ENCODE measurements around the gene TBCK. TPM values are rescaled to one million over a fixed set of nuclear protein-coding genes. Genes with fewer than 3 reads are reported as not detected.
A peak's percentile ranks its signal among the peaks of the same experiment; 100 is the strongest.

Gene TBCK
- total and polyA plus RNA-seq, 2 experiments from 2014 or later: 34.1 to 36.9 TPM

GRCh38 chr4:106034220-106034619, 281.8 kb downstream of the TBCK start:
- DNase-seq (ENCODE audit: low read depth in 1 of 2, low spot score in 1 of 2): peak; percentile 26 to 50
- TF ChIP-seq CTCF (IDR thresholded peaks at IDR 0.05; ENCODE audit: low read depth, low read length): no peak
- no peaks in the 10 kb centered on the region for H3K36me3 ChIP-seq
- peaks cover 31% of the 10 kb centered on the region for H3K4me1 ChIP-seq (ENCODE audit: low read depth)
- peak overlapping the region; percentile 53 for H3K27ac ChIP-seq
- H3K4me3 ChIP-seq: no peak overlapping the region
- no peaks in the 10 kb centered on the region for H3K9me3 ChIP-seq (ENCODE audit: low read depth)
- no peaks in the 10 kb centered on the region for H3K27me3 ChIP-seq

- Histone ChIP-seq H3K36me3 (no peaks in the 10 kb centered on the region), H3K4me3 (no peak overlapping the region), H3K4me1 (ENCODE audit: low read depth) (peaks cover 31% of the 10 kb centered on the region), H3K9me3 (ENCODE audit: low read depth) (no peaks in the 10 kb centered on the region), H3K27ac (no peak overlapping the region), H3K27me3 (no peaks in the 10 kb centered on the region)
- no peak for DNase-seq (ENCODE audit: low read depth in 1 of 2, low spot score in 1 of 2)
- TF ChIP-seq CTCF (IDR thresholded peaks at IDR 0.05; ENCODE audit: low read depth, low read length): no peak
Measured at GRCh38 chr4:106033469-106033868, 282.5 kb downstream of the TBCK start.

GRCh38 chr4:106032851-106033286, 283.1 kb downstream of the TBCK start:
- H3K27ac ChIP-seq: no peak overlapping the region
- H3K36me3 ChIP-seq: no peaks in the 10 kb centered on the region
- DNase-seq (ENCODE audit: low read depth in 1 of 2, low spot score in 1 of 2): peak in 1 of 2 donors; percentile 34
- H3K27me3 ChIP-seq: no peaks in the 10 kb centered on the region
- no peak overlapping the region for H3K4me3 ChIP-seq
- H3K9me3 ChIP-seq (ENCODE audit: low read depth): no peaks in the 10 kb centered on the region
- peaks cover 28% of the 10 kb centered on the region for H3K4me1 ChIP-seq (ENCODE audit: low read depth)
- TF ChIP-seq CTCF (IDR thresholded peaks at IDR 0.05; ENCODE audit: low read depth, low read length): no peak

GRCh38 chr4:106022454-106022853, 293.6 kb downstream of the TBCK start:
- TF ChIP-seq CTCF (IDR thresholded peaks at IDR 0.05; ENCODE audit: low read depth, low read length): no peak
- Histone ChIP-seq H3K4me1 (ENCODE audit: low read depth) (peaks cover 18% of the 10 kb centered on the region), H3K9me3 (ENCODE audit: low read depth) (no peaks in the 10 kb centered on the region), H3K36me3 (no peaks in the 10 kb centered on the region), H3K4me3 (no peak overlapping the region), H3K27ac (peak overlapping the region; percentile 46), H3K27me3 (no peaks in the 10 kb centered on the region)
- no peak for DNase-seq (ENCODE audit: low read depth in 1 of 2, low spot score in 1 of 2)

- no peak for TF ChIP-seq CTCF (IDR thresholded peaks at IDR 0.05; ENCODE audit: low read depth, low read length)
- peak overlapping the region; percentile 46 for H3K27ac ChIP-seq
- peaks cover 18% of the 10 kb centered on the region for H3K4me1 ChIP-seq (ENCODE audit: low read depth)
- H3K36me3 ChIP-seq: no peaks in the 10 kb centered on the region
- no peak overlapping the region for H3K4me3 ChIP-seq
- H3K9me3 ChIP-seq (ENCODE audit: low read depth): no peaks in the 10 kb centered on the region
- H3K27me3 ChIP-seq: no peaks in the 10 kb centered on the region
- DNase-seq (ENCODE audit: low read depth in 1 of 2, low spot score in 1 of 2): peak in 1 of 2 donors; percentile 85
Measured at GRCh38 chr4:106021737-106022410, 294.1 kb downstream of the TBCK start.
